GM12892 (cell line): ENCODE results near the gene PFKFB3.

Source experiments
- POLR2A ChIP-seq: IDR thresholded peaks from 2 replicates; pipeline ENCODE4 v1.6.1; 2011; ENCODE audit warnings: low read depth, low read length, control low read depth
- POLR2AphosphoS5 ChIP-seq: IDR thresholded peaks from 2 replicates; pipeline ENCODE4 v1.6.1; 2011; ENCODE audit warnings: low read depth, low read length, control low read depth
- TAF1 ChIP-seq: IDR thresholded peaks from 2 replicates; pipeline ENCODE4 v1.6.1; 2011; ENCODE audit warnings: low read depth, mild to moderate bottlenecking, control low read depth, low read length, borderline replicate concordance

- TF ChIP-seq POLR2A = no peak
- no peak for TF ChIP-seq TAF1
- no peak for TF ChIP-seq POLR2AphosphoS5
Observed at GRCh38 chr10:6270951-6271350, 68.2 kb downstream of the PFKFB3 start.
